ENCODE results near the gene SHISA9.

DNA sequence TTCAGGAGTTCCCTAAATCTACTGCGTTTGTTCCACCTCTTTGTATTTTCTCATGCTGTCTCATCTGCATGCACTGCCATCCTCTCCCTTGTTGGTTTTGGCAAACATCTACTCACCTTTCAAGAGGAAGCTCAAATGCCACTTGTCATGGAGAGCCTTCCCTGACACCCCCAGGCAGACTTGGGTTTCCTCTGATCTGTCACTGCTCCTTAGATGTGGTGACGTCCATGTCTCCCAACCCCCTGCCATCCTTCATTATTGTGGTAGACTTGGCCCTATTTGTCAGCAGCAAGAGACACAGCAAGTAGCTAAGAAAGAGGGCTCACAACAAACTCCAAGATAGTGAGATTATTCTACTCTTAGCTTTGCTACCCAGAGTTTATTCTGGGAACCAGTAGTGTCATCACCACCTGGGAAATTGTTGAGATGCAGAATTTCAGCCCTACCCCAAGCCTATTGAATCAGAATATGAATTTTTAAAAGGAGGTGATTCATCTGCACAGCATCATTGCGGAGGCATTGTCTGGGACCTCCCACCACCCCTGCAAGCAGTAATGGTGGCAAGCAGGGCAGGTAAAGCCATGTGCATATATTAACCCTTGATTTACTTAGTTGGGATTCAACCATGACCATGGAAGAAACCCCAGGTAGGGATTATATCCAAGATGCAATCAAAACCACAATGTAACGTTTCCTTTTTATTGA, 248.9 kb downstream of the SHISA9 start:
- TF ChIP-seq, protein P1, sequence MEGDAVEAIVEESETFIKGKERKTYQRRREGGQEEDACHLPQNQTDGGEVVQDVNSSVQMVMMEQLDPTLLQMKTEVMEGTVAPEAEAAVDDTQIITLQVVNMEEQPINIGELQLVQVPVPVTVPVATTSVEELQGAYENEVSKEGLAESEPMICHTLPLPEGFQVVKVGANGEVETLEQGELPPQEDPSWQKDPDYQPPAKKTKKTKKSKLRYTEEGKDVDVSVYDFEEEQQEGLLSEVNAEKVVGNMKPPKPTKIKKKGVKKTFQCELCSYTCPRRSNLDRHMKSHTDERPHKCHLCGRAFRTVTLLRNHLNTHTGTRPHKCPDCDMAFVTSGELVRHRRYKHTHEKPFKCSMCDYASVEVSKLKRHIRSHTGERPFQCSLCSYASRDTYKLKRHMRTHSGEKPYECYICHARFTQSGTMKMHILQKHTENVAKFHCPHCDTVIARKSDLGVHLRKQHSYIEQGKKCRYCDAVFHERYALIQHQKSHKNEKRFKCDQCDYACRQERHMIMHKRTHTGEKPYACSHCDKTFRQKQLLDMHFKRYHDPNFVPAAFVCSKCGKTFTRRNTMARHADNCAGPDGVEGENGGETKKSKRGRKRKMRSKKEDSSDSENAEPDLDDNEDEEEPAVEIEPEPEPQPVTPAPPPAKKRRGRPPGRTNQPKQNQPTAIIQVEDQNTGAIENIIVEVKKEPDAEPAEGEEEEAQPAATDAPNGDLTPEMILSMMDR (conservative IDR thresholded peaks at IDR 0.05; ENCODE audit: low read length): no peak
- no peak for TF ChIP-seq EZH2phosphoT487 (IDR thresholded peaks at IDR 0.05; ENCODE audit: borderline replicate concordance, low read depth, low read length)
